Activated naive CD8-positive, alpha-beta T cell treated with anti-CD3 and anti-CD28 coated beads, Interleukin-2, amount 10 ng/mL, durations not matched to agents 7 days and 5 days (primary cell): ENCODE measurements around the gene BIRC5. TPM values are rescaled to one million over a fixed set of nuclear protein-coding genes. Genes with fewer than 3 reads are reported as not detected.
"Not testable (repeated sequence)": the region's sequence is repeated elsewhere in the genome, so short reads cannot be mapped to it uniquely, and the experiment has no call there.

ENCODE experiments used
- ATAC-seq: fragments of 150-1000 bp; cut with Tn5 transposase; one replicate; pipeline ENCODE4 v1.10.0; 2021; ENCODE audit warnings: low read depth, moderate library complexity
- POLR2A ChIA-PET: fragments of 350-600 bp; sonication (Branson Sonifier 250); formaldehyde crosslinking; loops from one replicate; lab custom pipeline; 2021; ENCODE audit warnings: antibody characterized with exemption; lab: Charles Lee
- DNase-seq: peaks from one replicate; pipeline ENCODE4 v3.0.0; 2021
- H3K27ac Mint-ChIP-seq: one replicate; pipeline ENCODE4 v1.8.0; 2022; ENCODE audit warnings: mild to moderate bottlenecking, mixed read lengths
- H3K27me3 Mint-ChIP-seq: one replicate; pipeline ENCODE4 v1.8.0; 2022; ENCODE audit warnings: mild to moderate bottlenecking, moderate library complexity, mixed read lengths
- H3K36me3 Mint-ChIP-seq: one replicate; pipeline ENCODE4 v1.8.0; 2021; ENCODE audit warnings: mild to moderate bottlenecking, mixed read lengths
- H3K4me1 Mint-ChIP-seq: one replicate; pipeline ENCODE4 v1.8.0; 2021; ENCODE audit warnings: mixed read lengths
- H3K4me3 Mint-ChIP-seq: one replicate; pipeline ENCODE4 v1.8.0; 2022; ENCODE audit warnings: mild to moderate bottlenecking, moderate library complexity, mixed read lengths
- H3K9me3 Mint-ChIP-seq: one replicate; pipeline ENCODE4 v1.8.0; 2021; ENCODE audit warnings: mixed read lengths
- total RNA-seq, 2 experiments: library from RNA; stranded (reverse); gene quantifications; one replicate each; pipeline ENCODE4 v1.2.3, GENCODE V29; 2021

Gene BIRC5
- total RNA-seq, 2 experiments from 2014 or later: 54.9 to 65.2 TPM

- no peak for DNase-seq
- H3K36me3 Mint-ChIP-seq: no peaks in the 10 kb centered on the region
- POLR2A ChIA-PET: no interaction called here
- peaks cover 3% of the 10 kb centered on the region for H3K4me1 Mint-ChIP-seq
- no peak overlapping the region for H3K27ac Mint-ChIP-seq
- ATAC-seq: no peak
- peaks cover 50% of the 10 kb centered on the region for H3K27me3 Mint-ChIP-seq
- peak overlapping the region; percentile 1 for H3K4me3 Mint-ChIP-seq
- no peaks in the 10 kb centered on the region for H3K9me3 Mint-ChIP-seq
These were observed 18.8 kb downstream of the BIRC5 start for GRCh38 chr17:78232859-78233173.

- H3K4me3 Mint-ChIP-seq: no peak overlapping the region
- POLR2A ChIA-PET: no interaction called here
- no peaks in the 10 kb centered on the region for H3K36me3 Mint-ChIP-seq
- no peak for DNase-seq
- H3K27ac Mint-ChIP-seq: no peak overlapping the region
- H3K4me1 Mint-ChIP-seq: peaks cover 5% of the 10 kb centered on the region
- ATAC-seq: no peak
- no peaks in the 10 kb centered on the region for H3K9me3 Mint-ChIP-seq
- peaks cover 43% of the 10 kb centered on the region for H3K27me3 Mint-ChIP-seq
These were observed 19.6 kb downstream of the BIRC5 start for GRCh38 chr17:78233678-78234077.

GRCh38 chr17:78234261-78234865, 20.3 kb downstream of the BIRC5 start:
- Mint-ChIP-seq H3K27ac (no peak overlapping the region), H3K4me3 (no peak overlapping the region), H3K27me3 (peaks cover 37% of the 10 kb centered on the region), H3K9me3 (no peaks in the 10 kb centered on the region), H3K4me1 (peaks cover 5% of the 10 kb centered on the region), H3K36me3 (no peaks in the 10 kb centered on the region)
- ATAC-seq (no peak), DNase-seq (no peak)
- POLR2A ChIA-PET: no interaction called here

- H3K27me3 Mint-ChIP-seq: peaks cover 32% of the 10 kb centered on the region
- H3K4me3 Mint-ChIP-seq, H3K9me3 Mint-ChIP-seq, ATAC-seq, H3K36me3 Mint-ChIP-seq, POLR2A ChIA-PET, DNase-seq, H3K27ac Mint-ChIP-seq, H3K4me1 Mint-ChIP-seq: not testable (repeated sequence)
These were observed 21.0 kb downstream of the BIRC5 start for GRCh38 chr17:78235022-78235421.

- Mint-ChIP-seq H3K36me3 (no peaks in the 10 kb centered on the region), H3K27me3 (peaks cover 23% of the 10 kb centered on the region), H3K9me3 (no peaks in the 10 kb centered on the region), H3K4me3 (no peak overlapping the region), H3K4me1 (peaks cover 5% of the 10 kb centered on the region), H3K27ac (no peak overlapping the region)
- ATAC-seq: no peak
- POLR2A ChIA-PET: no interaction called here
- no peak for DNase-seq
These were observed 21.8 kb downstream of the BIRC5 start for GRCh38 chr17:78235885-78236284.

GRCh38 chr17:78236362-78237127, 22.5 kb downstream of the BIRC5 start:
- ATAC-seq (no peak), DNase-seq (no peak)
- Mint-ChIP-seq H3K36me3 (no peaks in the 10 kb centered on the region), H3K27ac (no peak overlapping the region), H3K4me1 (peaks cover 5% of the 10 kb centered on the region), H3K4me3 (no peak overlapping the region), H3K27me3 (peaks cover 16% of the 10 kb centered on the region), H3K9me3 (no peaks in the 10 kb centered on the region)
- POLR2A ChIA-PET: no interaction called here

- no peak overlapping the region for H3K4me3 Mint-ChIP-seq
- DNase-seq: no peak
- no peaks in the 10 kb centered on the region for H3K9me3 Mint-ChIP-seq
- ATAC-seq: no peak
- no peak overlapping the region for H3K27ac Mint-ChIP-seq
- H3K36me3 Mint-ChIP-seq: no peaks in the 10 kb centered on the region
- POLR2A ChIA-PET: no interaction called here
- peaks cover 5% of the 10 kb centered on the region for H3K4me1 Mint-ChIP-seq
- H3K27me3 Mint-ChIP-seq: peaks cover 10% of the 10 kb centered on the region
These were observed 23.5 kb downstream of the BIRC5 start for GRCh38 chr17:78237401-78238012.

GRCh38 chr17:78238823-78239488, 24.9 kb downstream of the BIRC5 start:
- POLR2A ChIA-PET: no interaction called here

GRCh38 chr17:78239489-78239931, 25.5 kb downstream of the BIRC5 start:
- POLR2A ChIA-PET: no interaction called here
- Mint-ChIP-seq H3K4me1 (peaks cover 6% of the 10 kb centered on the region), H3K27ac (no peak overlapping the region), H3K36me3 (no peaks in the 10 kb centered on the region), H3K9me3 (no peaks in the 10 kb centered on the region), H3K4me3 (no peak overlapping the region), H3K27me3 (peaks cover 3% of the 10 kb centered on the region)
- no peak for DNase-seq
- ATAC-seq: no peak

More at GRCh38 chr17:78238823-78239488, 24.9 kb downstream of the BIRC5 start:
- Mint-ChIP-seq H3K27ac (no peak overlapping the region), H3K4me1 (peaks cover 6% of the 10 kb centered on the region), H3K27me3 (peaks cover 2% of the 10 kb centered on the region), H3K36me3 (no peaks in the 10 kb centered on the region), H3K9me3 (no peaks in the 10 kb centered on the region), H3K4me3 (no peak overlapping the region)
- DNase-seq (no peak), ATAC-seq (no peak)

- peaks cover 4% of the 10 kb centered on the region for H3K27me3 Mint-ChIP-seq
- H3K9me3 Mint-ChIP-seq: no peaks in the 10 kb centered on the region
- no peak overlapping the region for H3K4me3 Mint-ChIP-seq
- DNase-seq (no peak), ATAC-seq (no peak)
- H3K4me1 Mint-ChIP-seq: peaks cover 6% of the 10 kb centered on the region
- POLR2A ChIA-PET: no interaction called here
- no peaks in the 10 kb centered on the region for H3K36me3 Mint-ChIP-seq
- H3K27ac Mint-ChIP-seq: no peak overlapping the region
These were observed 26.1 kb downstream of the BIRC5 start for GRCh38 chr17:78240012-78240655.

- DNase-seq (no peak), ATAC-seq (no peak)
- peaks cover 3% of the 10 kb centered on the region for H3K9me3 Mint-ChIP-seq
- H3K36me3 Mint-ChIP-seq: no peaks in the 10 kb centered on the region
- peaks cover 8% of the 10 kb centered on the region for H3K27me3 Mint-ChIP-seq
- peaks cover 6% of the 10 kb centered on the region for H3K4me1 Mint-ChIP-seq
- H3K27ac Mint-ChIP-seq: no peak overlapping the region
- H3K4me3 Mint-ChIP-seq: no peak overlapping the region
- POLR2A ChIA-PET: no interaction called here
These were observed 26.8 kb downstream of the BIRC5 start for GRCh38 chr17:78240839-78241238.

- ATAC-seq (no peak), DNase-seq (no peak)
- Mint-ChIP-seq H3K4me1 (peaks cover 6% of the 10 kb centered on the region), H3K9me3 (peaks cover 3% of the 10 kb centered on the region), H3K4me3 (no peak overlapping the region), H3K27me3 (peaks cover 9% of the 10 kb centered on the region), H3K27ac (no peak overlapping the region), H3K36me3 (no peaks in the 10 kb centered on the region)
- POLR2A ChIA-PET: no interaction called here
These were observed 27.4 kb downstream of the BIRC5 start for GRCh38 chr17:78241277-78242023.
